K562 (cell line): ENCODE data around the gene SLIRP. TPM values are rescaled to one million over a fixed set of nuclear protein-coding genes. Genes with fewer than 3 reads are reported as not detected.

Experiments
- ATAC-seq: fragments of 200-7000 bp; cut with Tn5 transposase; 3 replicates; pipeline ENCODE4 v1.9.1; 2020; ENCODE audit warnings: moderate library complexity
- Bru-seq: library from RNA; stranded (reverse); fragments of 400-500 nt; gene quantifications from one replicate; lab custom pipeline; 2021; lab: Mats Ljungman, UMichigan
- BruChase-seq, 2 experiments: library from RNA; stranded (reverse); fragments of 400-500 nt; gene quantifications; one replicate each; lab custom pipeline; 2021; lab: Mats Ljungman, UMichigan
- BruUV-seq: library from RNA; stranded (reverse); fragments of 400-500 nt; replicated peaks from 2 replicates; lab custom pipeline; 2021; lab: Mats Ljungman, UMichigan
- CTCF ChIA-PET: fragments of 300-600 bp; formaldehyde crosslinking; extraction: SDS; loops from one replicate; lab custom pipeline; 2021; ENCODE audit warnings: low intra/inter-chr PET ratio; lab: Yijun Ruan, JAX
- POLR2A ChIA-PET: fragments of 300-600, 350-650 bp; sonication (Branson Sonifier 250); formaldehyde crosslinking; extraction: SDS; loops from one replicate; lab custom pipeline; 2021; ENCODE audit warnings: antibody characterized with exemption, inconsistent platforms; lab: Yijun Ruan, JAX
- DNase-seq, 4 experiments: peaks; one replicate each; pipeline versions ENCODE4 v3.0.0 to v3.0.0-alpha.2; 2011 to 2018; ENCODE audit warnings: low spot score in 3 of 4, mixed read lengths in 3 of 4; ENCODE audit errors: extremely low read depth in 1 of 4
- FAIRE-seq: peaks from 2 replicates; lab custom pipeline; 2011; peaks lifted over from hg19 to GRCh38; lab: Jason Lieb, UNC
- H2AFZ ChIP-seq: 2 replicates; pipeline ENCODE4 v1.6.0; 2011; ENCODE audit warnings: low read depth, low read length, control low read depth, inconsistent platforms
- H3K27ac ChIP-seq: fragments of 200-600 bp; 3 replicates; pipeline ENCODE4 v1.8.0; 2011; ENCODE audit warnings: low read depth, mild to moderate bottlenecking, control low read depth, inconsistent platforms, low read length, moderate library complexity, mixed read lengths; ENCODE audit errors: extremely low read depth
- H3K27me3 ChIP-seq, 2 experiments: fragments of 300-600 bp in 1 of 2; 2 replicates in 1 of 2; 3 replicates in 1 of 2; pipeline versions ENCODE4 v1.6.0 to v1.8.0; 2011; ENCODE audit warnings: inconsistent platforms in 2 of 2, low read length in 2 of 2, mild to moderate bottlenecking in 1 of 2, mixed read lengths in 1 of 2, moderate library complexity in 1 of 2; ENCODE audit not compliant: control insufficient read depth in 2 of 2, insufficient read depth in 2 of 2
- H3K36me3 ChIP-seq: fragments of 300-600 bp; 3 replicates; pipeline ENCODE4 v1.8.0; 2011; ENCODE audit warnings: mild to moderate bottlenecking, low read length, inconsistent platforms; ENCODE audit not compliant: control insufficient read depth, insufficient read depth
- H3K4me1 ChIP-seq, 2 experiments: fragments of 200-600 bp in 1 of 2; replicated peaks in 1 of 2; 2 replicates in 1 of 2; 3 replicates in 1 of 2; pipeline versions ENCODE4 v1.5.1 to v1.8.0; 2011; ENCODE audit warnings: inconsistent platforms in 2 of 2, low read length in 2 of 2, mild to moderate bottlenecking in 1 of 2, mixed read lengths in 1 of 2, moderate library complexity in 1 of 2; ENCODE audit not compliant: control insufficient read depth in 2 of 2, insufficient read depth in 2 of 2
- H3K4me2 ChIP-seq: 2 replicates; pipeline ENCODE4 v1.6.1; 2011; ENCODE audit warnings: low read length, control low read depth, inconsistent platforms, mixed read lengths; ENCODE audit not compliant: insufficient read depth
- H3K4me3 ChIP-seq: fragments of 200-600 bp; sonication (generic), shearing (Covaris generic); 2 replicates; pipeline ENCODE4 v1.5.1; 2016; ENCODE audit warnings: control low read depth, inconsistent platforms
- H3K79me2 ChIP-seq: fragments of 200-600 bp; 3 replicates; pipeline ENCODE4 v1.8.0; 2011; ENCODE audit warnings: low read length, inconsistent platforms; ENCODE audit not compliant: control insufficient read depth, insufficient read depth
- H3K9ac ChIP-seq, 2 experiments: 2 replicates each; pipeline versions ENCODE4 v1.6.0 to v1.6.1; 2011; ENCODE audit warnings: low read depth in 2 of 2, low read length in 2 of 2, control low read depth in 1 of 2, inconsistent platforms in 1 of 2, mild to moderate bottlenecking in 1 of 2, mixed read lengths in 1 of 2; ENCODE audit not compliant: insufficient read depth in 1 of 2
- H3K9me1 ChIP-seq: one replicate; pipeline ENCODE4 v1.6.0; 2011; ENCODE audit warnings: inconsistent platforms, mild to moderate bottlenecking, low read length, moderate library complexity; ENCODE audit not compliant: control insufficient read depth, insufficient read depth
- H3K9me3 ChIP-seq: replicated peaks from 2 replicates; pipeline ENCODE4 v1.5.1; 2011; ENCODE audit warnings: low read depth, low read length, inconsistent platforms; ENCODE audit not compliant: control insufficient read depth, insufficient read depth
- H4K20me1 ChIP-seq: replicated peaks from 2 replicates; pipeline ENCODE4 v1.6.1; 2011; ENCODE audit warnings: low read length, inconsistent platforms, mixed read lengths; ENCODE audit not compliant: control insufficient read depth, insufficient read depth
- CEBPB ChIP-seq: fragments of 450-650 bp; IDR thresholded peaks from 2 replicates; pipeline ENCODE4 v1.6.1; 2016; ENCODE audit warnings: missing genetic modification characterization, missing compliant biosample characterization
- CSDE1 ChIP-seq, 2 experiments: fragments of 450-650 bp; IDR thresholded peaks; 2 replicates each; pipeline ENCODE4 v1.6.1; 2016; ENCODE audit warnings: mild to moderate bottlenecking in 1 of 2
- CTBP1 ChIP-seq: fragments of 450-650 bp; IDR thresholded peaks from 2 replicates; pipeline ENCODE4 v1.6.1; 2016; ENCODE audit warnings: borderline replicate concordance
- DLX4 ChIP-seq: fragments of 250-450 bp; sonication (Bioruptor Pico); IDR thresholded peaks from 2 replicates; pipeline ENCODE4 v1.6.1; 2021; ENCODE audit warnings: mild to moderate bottlenecking
- FOXJ3 ChIP-seq: sonication (generic); formaldehyde crosslinking; IDR thresholded peaks from 2 replicates; pipeline ENCODE4 v1.4.0; 2020; ENCODE audit warnings: mild to moderate bottlenecking, missing genetic modification reagents
- JUNB ChIP-seq: fragments of 450-650 bp; formaldehyde crosslinking; conservative IDR thresholded peaks from 2 replicates; pipeline ENCODE4 v1.4.0; 2020; ENCODE audit warnings: mild to moderate bottlenecking
- KDM4B ChIP-seq, 2 experiments: fragments of 450-650 bp in 1 of 2; sonication (generic) in 1 of 2; IDR thresholded peaks; 2 replicates each; pipeline ENCODE4 v1.6.1; 2016 to 2017; ENCODE audit warnings: borderline replicate concordance in 2 of 2, antibody characterized with exemption in 1 of 2, low read depth in 1 of 2, mild to moderate bottlenecking in 1 of 2
- NR1H2 ChIP-seq: sonication (generic); formaldehyde crosslinking; IDR thresholded peaks from 2 replicates; pipeline ENCODE4 v1.4.0; 2020; ENCODE audit warnings: mild to moderate bottlenecking, missing genetic modification reagents
- SMARCE1 ChIP-seq: fragments of 450-650 bp; IDR thresholded peaks from 2 replicates; pipeline ENCODE4 v1.7.1; 2016; ENCODE audit warnings: mild to moderate bottlenecking
- TBP ChIP-seq: optimal IDR thresholded peaks from 2 replicates; pipeline ENCODE3; 2011; ENCODE audit warnings: low read depth, low read length, improper control_type of control experiment
- ZBTB7A ChIP-seq: IDR thresholded peaks from 2 replicates; pipeline ENCODE4 v1.6.1; 2011; ENCODE audit warnings: low read depth, mild to moderate bottlenecking, low read length, moderate library complexity, borderline replicate concordance; ENCODE audit not compliant: control insufficient read depth
- ZNF253 ChIP-seq: fragments of 250-450 bp; sonication (Bioruptor Pico); conservative IDR thresholded peaks from 2 replicates; pipeline ENCODE4 v1.6.1; 2021; ENCODE audit warnings: mild to moderate bottlenecking
- ZNF444 ChIP-seq: fragments of 250-450 bp; sonication (Bioruptor Pico); IDR thresholded peaks from 2 replicates; pipeline ENCODE4 v1.4.0; 2020; ENCODE audit warnings: mild to moderate bottlenecking, moderate library complexity
- ZNF780A ChIP-seq: fragments of 250-450 bp; sonication (Bioruptor Pico); IDR thresholded peaks from 2 replicates; pipeline ENCODE4 v1.5.0; 2021; ENCODE audit warnings: mild to moderate bottlenecking
- WGBS: fragments of 100-300 bp; shearing (Covaris generic); methylation state at CpG from one replicate; pipeline ENCODE4 v1.1.6; 2016; ENCODE audit warnings: low coverage, mixed read lengths; ENCODE audit not compliant: insufficient coverage; ENCODE audit errors: missing lambda C conversion rate; 5-methylcytosine and 5-hydroxymethylcytosine counted together
- in situ Hi-C: fragments of 300-500 bp; cut with MboI; formaldehyde crosslinking; loops from 4 replicates; pipeline ENCODE4 v1.15.0; 2018; ENCODE audit warnings: inconsistent platforms, mixed read lengths
- intact Hi-C: fragments of 100-400 bp; cut with micrococcal nuclease; formaldehyde crosslinking; loops from 2 replicates; pipeline ENCODE4 v1.14.2; 2022
- long read RNA-seq, 3 experiments: library from polyadenylated mRNA in 2 of 3; library from RNA in 1 of 3; unstranded in 2 of 3; stranded (forward) in 1 of 3; transcript quantifications; one replicate each; pipeline ENCODE4 v2.0.0, GENCODE V29; 2019 to 2022
- polyA minus RNA-seq, 3 experiments: library from RNA; depleted of rRNA, polyadenylated mRNA; stranded (reverse); fragments of >200 nt; gene quantifications; 2 replicates each; pipeline ENCODE4 v1.2.3, GENCODE V29; 2011
- polyA plus RNA-seq, 8 experiments: library from polyadenylated mRNA; depleted of rRNA in 4 of 8; stranded (reverse) in 5 of 8; unstranded in 3 of 8; fragments of >200 nt; fragmentation: Nextera tagmentation in 2 of 8; fragmentation: Illumina TruSeq in 1 of 8; extraction: Ambion mirVana in 2 of 8; extraction: Trizol in 1 of 8; gene quantifications; 2 replicates each; pipeline versions ENCODE4 v1.2.1 to v1.2.3, GENCODE V29; 2011 to 2014; ENCODE audit warnings: inconsistent platforms in 1 of 8, missing spikeins in 1 of 8
- total RNA-seq, 7 experiments: library from RNA; depleted of rRNA in 6 of 7; stranded (reverse); fragments of >200 nt in 6 of 7; fragmentation: Illumina TruSeq in 2 of 7; extraction: Trizol in 2 of 7; gene quantifications; 2 replicates each; pipeline versions ENCODE4 v1.2.1 to v1.2.3, GENCODE V29; 2011 to 2021; ENCODE audit warnings: low replicate concordance in 1 of 7
- TF ChIP-seq, protein P1 (sequence below): sonication (generic); formaldehyde crosslinking; IDR thresholded peaks from 2 replicates; pipeline ENCODE4 v1.8.0; 2022; ENCODE audit warnings: mild to moderate bottlenecking, missing genetic modification reagents

The SLIRP gene
- total RNA-seq (2011; cell fraction: chromatin; rRNA removed; ENCODE audit: low replicate concordance), result 39.7 and 53.2 TPM in 2 replicates
- total RNA-seq (2011; cell fraction: nucleolus; rRNA removed), result 48.2 and 50.4 TPM in 2 replicates
- 64.0 and 71.5 TPM in 2 replicates for total RNA-seq (2011; cell fraction: nucleoplasm; rRNA removed)
- total RNA-seq (2014; rRNA removed) (362 and 720 TPM in 2 replicates), total RNA-seq (2014; rRNA removed; fragmentation: Illumina TruSeq; extraction: Trizol) (459 and 470 TPM in 2 replicates), total RNA-seq (2015; rRNA removed; fragmentation: Illumina TruSeq; extraction: Trizol) (382 and 426 TPM in 2 replicates), total RNA-seq (2021) (251 and 279 TPM in 2 replicates), polyA plus RNA-seq (2011; rRNA removed) (278 and 436 TPM in 2 replicates), polyA plus RNA-seq (2014; fragmentation: Illumina TruSeq; extraction: Trizol) (434 and 491 TPM in 2 replicates), polyA plus RNA-seq (2014; fragmentation: Nextera tagmentation; extraction: Ambion mirVana) (1,000 to 10,000 TPM; 1,478 to 1,905 TPM), polyA plus RNA-seq (2014; rRNA removed) (1,067 and 1,341 TPM in 2 replicates), polyA minus RNA-seq (2011; rRNA and poly(A)+ RNA removed) (146 and 190 TPM in 2 replicates), Bru-seq, nascent RNA (percentile 75 among the genes with signal in this experiment), BruChase-seq, experiment 1, labeled RNA remaining after a 2-hour chase (percentile 63 among the genes with signal in this experiment), BruChase-seq, experiment 2, labeled RNA remaining after a 6-hour chase (percentile 64 among the genes with signal in this experiment)
- polyA plus RNA-seq (2011; cell fraction: cytosol; rRNA removed), result 100 and 194 TPM in 2 replicates
- polyA plus RNA-seq (2011; cell fraction: nucleus; rRNA removed), result 98.1 and 163 TPM in 2 replicates
- polyA plus RNA-seq (2012), result 167 and 532 TPM in 2 replicates
- polyA minus RNA-seq (2011; cell fraction: cytosol; rRNA and poly(A)+ RNA removed), result 15.1 and 31.7 TPM in 2 replicates
- polyA minus RNA-seq (2011; cell fraction: nucleus; rRNA and poly(A)+ RNA removed), result 13.7 and 25.1 TPM in 2 replicates
- long read RNA-seq, experiment 1, transcript SLIRP-201 (4 exons, 394 nt), result minor isoform, 15 of 677 reads
- long read RNA-seq, experiment 1, transcript SLIRP-209 (4 exons, 408 nt), result major isoform, 635 of 677 reads
- long read RNA-seq, experiment 1, partial matches to known transcripts, result 4 of 677 reads
- long read RNA-seq, experiment 1, other reads (novel, unspliced or antisense), result 12 of 677 reads
- long read RNA-seq, experiment 2, transcript SLIRP-201 (4 exons, 394 nt), result minor isoform, 16 of 295 reads
- long read RNA-seq, experiment 2, transcript SLIRP-209 (4 exons, 408 nt), result major isoform, 261 of 295 reads
- long read RNA-seq, experiment 2, partial matches to known transcripts, result 2 of 295 reads
- long read RNA-seq, experiment 2, other reads (novel, unspliced or antisense), result 14 of 295 reads
- long read RNA-seq, experiment 3, transcript SLIRP-209 (4 exons, 408 nt), result major isoform, 657 of 692 reads
- long read RNA-seq, experiment 3, transcript SLIRP-201 (4 exons, 394 nt), result minor isoform, 19 of 692 reads
- long read RNA-seq, experiment 3, partial matches to known transcripts, result 0 of 692 reads
- long read RNA-seq, experiment 3, other reads (novel, unspliced or antisense), result 11 of 692 reads

- Histone ChIP-seq H3K4me2 (peak within 1 kb of the TSS; percentile 99), H3K79me2 (peaks cover 69% of the 10 kb centered on the region), H2AFZ (peak within 1 kb of the TSS; percentile 86), H3K4me1 (peaks cover 0 to 6% of the 10 kb centered on the region in 2 experiments; a peak in 2 of 5 replicates), H3K9me3 (no peaks in the 10 kb centered on the region), H3K4me3 (peak within 1 kb of the TSS; percentile 82), H3K9ac (peak within 1 kb of the TSS; percentile 84 to 97), H4K20me1 (0 out of 2 replicates have a peak, but pooled peaks cover 2% of the 10 kb centered on the region), H3K36me3 (peaks cover 54% of the 10 kb centered on the region), H3K27ac (peak within 1 kb of the TSS; percentile 87), H3K27me3 (no peaks in the 10 kb centered on the region), H3K9me1 (no peaks in the 10 kb centered on the region)
- ChIA-PET CTCF (interaction anchor here (0.7 kb wide), 1 partner anchor 53 kb away, joined by 3 read pairs; no protein-coding TSS in a partner anchor), POLR2A (interaction anchor here (0.6 to 1.1 kb wide), 2 partner anchors 11 to 100 kb away, joined by 3 to 4 read pairs; no protein-coding TSS in a partner anchor)
- FAIRE-seq, result peak; percentile 90
- BruUV-seq, result no TSS peak
- in situ Hi-C loops (no loop called here), intact Hi-C loops (loop anchor here (1.0 to 5.0 kb wide), 2 partner anchors 53 to 91 kb away; partner anchors contain the start of gene SPTLC2)
- DNase-seq, result peak; percentile 64 to 88 (median 74)
- peak; percentile 97 for ATAC-seq
- under 1% methylated on average over 44 of the region's 49 CpGs for WGBS
- TF ChIP-seq ZNF253 (CRISPR knock-in tag), result no peak
- TF ChIP-seq CEBPB (tag), result no peak
- peak in 1 of 2 experiments; percentile 42; a peak in 1 of 4 replicates for TF ChIP-seq CSDE1 (IDR thresholded peaks at IDR 0.05)
- no peak for TF ChIP-seq DLX4 (CRISPR knock-in tag)
- no peak for TF ChIP-seq ZNF444
- no peak for TF ChIP-seq JUNB (CRISPR knock-in tag)
- no peak for TF ChIP-seq CTBP1
- TF ChIP-seq NR1H2 (CRISPR knock-in tag), result no peak
- TF ChIP-seq FOXJ3 (CRISPR knock-in tag), result no peak
- TF ChIP-seq KDM4B (IDR thresholded peaks at IDR 0.05; ENCODE audit: borderline replicate concordance in 2 of 2, low read depth in 1 of 2), result peak in 1 of 2 experiments; percentile 87; a peak in 1 of 4 replicates
- no peak for TF ChIP-seq ZBTB7A
- TF ChIP-seq, protein P1, sequence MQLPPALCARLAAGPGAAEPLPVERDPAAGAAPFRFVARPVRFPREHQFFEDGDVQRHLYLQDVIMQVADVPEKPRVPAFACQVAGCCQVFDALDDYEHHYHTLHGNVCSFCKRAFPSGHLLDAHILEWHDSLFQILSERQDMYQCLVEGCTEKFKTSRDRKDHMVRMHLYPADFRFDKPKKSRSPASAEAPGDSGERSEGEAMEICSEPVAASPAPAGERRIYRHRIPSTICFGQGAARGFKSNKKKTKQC, result no peak
- peak; percentile 90 for TF ChIP-seq TBP
- TF ChIP-seq ZNF780A (CRISPR knock-in tag), result no peak
- TF ChIP-seq SMARCE1, result no peak
Measured at GRCh38 chr14:77707724-77708408, at the start of gene SLIRP, which contains the start of gene ALKBH1. Gene SLIRP, plus strand, starts transcription at chr14:77708103. Its CDS starts 9 bp downstream, at chr14:77708112. Gene ALKBH1, minus strand, starts transcription at chr14:77708023. Its CDS starts 19 bp downstream, at chr14:77708004.
